Smooth muscle cell (in vitro differentiated cells): ENCODE data around the gene ADARB2. TPM values are rescaled to one million over a fixed set of nuclear protein-coding genes. Genes with fewer than 3 reads are reported as not detected.

Experiments
- DNase-seq: peaks from one replicate; lab custom pipeline; 2025; ENCODE audit not compliant: unreplicated experiment; lab: John Stamatoyannopoulos, UW
- H2AFZ ChIP-seq: fragments of 200-600 bp; sonication (generic); 2 replicates; pipeline ENCODE4 v1.6.0; 2016; ENCODE audit warnings: antibody characterized with exemption, low read depth, mild to moderate bottlenecking
- H3F3A ChIP-seq: fragments of 200-600 bp; sonication (generic); 2 replicates; pipeline ENCODE4 v1.6.0; 2017; ENCODE audit warnings: antibody characterized with exemption, low read depth
- H3K27ac ChIP-seq: fragments of 200-600 bp; sonication (generic); 2 replicates; pipeline ENCODE4 v1.5.1; 2016; ENCODE audit warnings: low read depth, mild to moderate bottlenecking
- H3K27me3 ChIP-seq: fragments of 200-600 bp; sonication (generic); 2 replicates; pipeline ENCODE4 v1.6.1; 2016; ENCODE audit warnings: low read depth, mild to moderate bottlenecking
- H3K36me3 ChIP-seq: fragments of 200-600 bp; sonication (generic); 2 replicates; pipeline ENCODE4 v1.5.1; 2016; ENCODE audit warnings: low read depth
- H3K4me1 ChIP-seq: fragments of 200-600 bp; sonication (generic); 2 replicates; pipeline ENCODE4 v1.5.1; 2016; ENCODE audit warnings: low read depth
- H3K4me2 ChIP-seq: fragments of 200-600 bp; sonication (generic); 2 replicates; pipeline ENCODE4 v1.6.0; 2016; ENCODE audit warnings: mild to moderate bottlenecking
- H3K4me3 ChIP-seq: fragments of 200-600 bp; sonication (generic); 2 replicates; pipeline ENCODE4 v1.5.1; 2016; ENCODE audit warnings: mild to moderate bottlenecking
- H3K79me2 ChIP-seq: fragments of 200-600 bp; sonication (generic); 2 replicates; pipeline ENCODE4 v1.6.0; 2016; ENCODE audit warnings: low read depth, mild to moderate bottlenecking
- H3K9ac ChIP-seq: fragments of 200-600 bp; sonication (generic); 2 replicates; pipeline ENCODE4 v1.6.0; 2016; ENCODE audit warnings: low read depth
- H3K9me3 ChIP-seq: fragments of 200-600 bp; sonication (generic); replicated peaks from 2 replicates; pipeline ENCODE4 v1.5.1; 2016; ENCODE audit warnings: low read depth
- H4K20me1 ChIP-seq: fragments of 200-600 bp; sonication (generic); 2 replicates; pipeline ENCODE4 v1.6.0; 2016; ENCODE audit warnings: low read depth
- CTCF ChIP-seq: fragments of 200-600 bp; sonication (generic); IDR thresholded peaks from 2 replicates; pipeline ENCODE4 v1.5.1; 2017; ENCODE audit warnings: borderline replicate concordance, mild to moderate bottlenecking, antibody characterized with exemption; ENCODE audit not compliant: insufficient read depth, poor library complexity, severe bottlenecking
- WGBS: methylation state at CpG from one replicate; pipeline ENCODE4 v1.1.7; 2016; ENCODE audit warnings: low lambda C conversion rate; 5-methylcytosine and 5-hydroxymethylcytosine counted together
- polyA plus RNA-seq: library from polyadenylated mRNA; unstranded; fragments of >200 nt; fragmentation: Nextera tagmentation; extraction: Ambion mirVana; gene quantifications from 2 replicates; pipeline ENCODE4 v1.2.1, GENCODE V29; 2016
- total RNA-seq: library from RNA; depleted of rRNA; stranded (reverse); fragments of >200 nt; gene quantifications from 2 replicates; pipeline ENCODE4 v1.2.3, GENCODE V29; 2014

Gene ADARB2
- total and polyA plus RNA-seq, 2 experiments from 2014 or later = 0.13 to 0.39 TPM

GRCh38 chr10:1527951-1528350, 209.4 kb downstream of the ADARB2 start:
- H3K4me2 ChIP-seq = no peak overlapping the region
- H3K79me2 ChIP-seq = no peaks in the 10 kb centered on the region
- peaks cover 3% of the 10 kb centered on the region for H3K27me3 ChIP-seq
- H3K36me3 ChIP-seq = no peaks in the 10 kb centered on the region
- no peak for TF ChIP-seq CTCF
- no peaks in the 10 kb centered on the region for H3F3A ChIP-seq
- DNase-seq = no peak
- H3K9ac ChIP-seq = no peak overlapping the region
- no peaks in the 10 kb centered on the region for H3K9me3 ChIP-seq
- H4K20me1 ChIP-seq = no peaks in the 10 kb centered on the region
- H3K27ac ChIP-seq = no peak overlapping the region
- 94% methylated on average over 15 of the region's 15 CpGs for WGBS
- H2AFZ ChIP-seq = no peak overlapping the region
- H3K4me3 ChIP-seq = no peak overlapping the region
- no peaks in the 10 kb centered on the region for H3K4me1 ChIP-seq

GRCh38 chr10:1526436-1527055, 210.8 kb downstream of the ADARB2 start:
- TF ChIP-seq CTCF = no peak
- H4K20me1 ChIP-seq = no peaks in the 10 kb centered on the region
- H3K9me3 ChIP-seq = no peaks in the 10 kb centered on the region
- no peak overlapping the region for H3K4me2 ChIP-seq
- H3K36me3 ChIP-seq = no peaks in the 10 kb centered on the region
- peaks cover 3% of the 10 kb centered on the region for H3K27me3 ChIP-seq
- H3F3A ChIP-seq = no peaks in the 10 kb centered on the region
- H3K79me2 ChIP-seq = no peaks in the 10 kb centered on the region
- DNase-seq = no peak
- no peaks in the 10 kb centered on the region for H3K4me1 ChIP-seq
- no peak overlapping the region for H3K4me3 ChIP-seq
- 75% methylated on average over 18 of the region's 18 CpGs for WGBS
- H3K27ac ChIP-seq = no peak overlapping the region
- no peak overlapping the region for H3K9ac ChIP-seq
- H2AFZ ChIP-seq = no peak overlapping the region

DNA sequence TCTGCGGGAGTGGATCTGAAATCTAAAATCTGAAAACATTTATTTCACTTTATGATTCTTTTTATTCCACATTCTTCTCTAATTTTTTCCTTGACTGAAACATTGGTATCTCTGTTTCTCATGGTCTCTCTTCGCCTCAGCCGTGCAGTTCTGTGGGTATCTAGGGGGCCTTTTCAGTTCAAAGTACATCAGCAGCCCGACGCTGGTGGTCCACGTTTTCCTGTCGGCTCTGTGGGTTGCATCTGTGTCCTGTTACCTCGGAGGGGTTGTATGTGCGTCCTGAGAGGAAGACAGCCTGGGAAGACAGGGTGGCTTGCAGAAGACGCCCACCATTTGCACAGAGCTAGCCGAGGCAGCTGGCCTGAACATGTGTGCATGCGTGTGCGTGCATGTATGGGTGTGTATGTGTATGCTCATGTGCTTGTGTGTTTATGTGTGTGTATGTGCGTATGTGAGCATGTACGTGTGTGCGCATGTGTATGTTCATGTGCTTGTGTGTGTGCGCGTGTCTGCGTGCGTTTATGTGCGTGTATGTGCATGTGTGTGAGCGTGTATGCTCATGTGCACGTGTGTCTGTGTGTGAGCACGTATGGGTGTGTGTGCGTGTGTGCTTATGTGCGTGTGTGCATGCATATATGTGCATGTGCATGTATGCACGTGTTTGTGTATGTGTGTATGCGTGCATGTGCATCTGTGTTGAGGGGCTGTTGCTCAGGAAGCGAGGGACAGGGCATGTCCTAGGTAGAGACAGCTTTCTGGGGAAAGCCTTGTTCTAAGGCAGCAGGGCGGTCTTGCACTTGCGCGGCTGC, 211.8 kb downstream of the ADARB2 start:
- H3K9me3 ChIP-seq = no peaks in the 10 kb centered on the region
- no peak overlapping the region for H2AFZ ChIP-seq
- WGBS = 97% methylated on average over 32 of the region's 32 CpGs
- no peak overlapping the region for H3K27ac ChIP-seq
- H4K20me1 ChIP-seq = no peaks in the 10 kb centered on the region
- no peak overlapping the region for H3K4me2 ChIP-seq
- H3K4me3 ChIP-seq = no peak overlapping the region
- H3K4me1 ChIP-seq = no peaks in the 10 kb centered on the region
- no peaks in the 10 kb centered on the region for H3K79me2 ChIP-seq
- no peaks in the 10 kb centered on the region for H3K36me3 ChIP-seq
- DNase-seq = no peak
- peaks cover 3% of the 10 kb centered on the region for H3K27me3 ChIP-seq
- H3K9ac ChIP-seq = no peak overlapping the region
- H3F3A ChIP-seq = no peaks in the 10 kb centered on the region
- no peak for TF ChIP-seq CTCF
